ENCODE measurements around the gene KCTD16.

KCTD16 gene

GRCh38 chr5:144126707-144127106 is 44.0 kb upstream of the KCTD16 start:
- H3K27me3 ChIP-seq (replicated peaks; ENCODE audit: control insufficient read depth, insufficient read depth, low read length), result no peaks in the 10 kb centered on the region; the same call in 1 of the 2 replicates
- H3K36me3 ChIP-seq (ENCODE audit: control insufficient read depth, insufficient read depth, low read length), result no peaks in the 10 kb centered on the region
- H3K4me3 ChIP-seq (replicated peaks; ENCODE audit: low read depth, low read length), result no peak overlapping the region
- no peak for TF ChIP-seq CTCF (IDR thresholded peaks at IDR 0.05; ENCODE audit: insufficient read depth, low read length, poor library complexity, severe bottlenecking)
- no peak for DNase-seq (ENCODE audit: extremely low read depth, insufficient read length)

- no peak for DNase-seq (ENCODE audit: extremely low read depth, insufficient read length)
- no peak for TF ChIP-seq CTCF (IDR thresholded peaks at IDR 0.05; ENCODE audit: insufficient read depth, low read length, poor library complexity, severe bottlenecking)
- Histone ChIP-seq H3K36me3 (ENCODE audit: control insufficient read depth, insufficient read depth, low read length) (no peaks in the 10 kb centered on the region), H3K4me3 (replicated peaks; ENCODE audit: low read depth, low read length) (no peak overlapping the region), H3K27me3 (replicated peaks; ENCODE audit: control insufficient read depth, insufficient read depth, low read length) (no peaks in the 10 kb centered on the region; the same call in 1 of the 2 replicates)
Measured at GRCh38 chr5:144128844-144129243, 41.8 kb upstream of the KCTD16 start.

GRCh38 chr5:144130306-144130705 is 40.4 kb upstream of the KCTD16 start:
- DNase-seq (ENCODE audit: extremely low read depth, insufficient read length), result no peak
- Histone ChIP-seq H3K36me3 (ENCODE audit: control insufficient read depth, insufficient read depth, low read length) (no peaks in the 10 kb centered on the region), H3K27me3 (replicated peaks; ENCODE audit: control insufficient read depth, insufficient read depth, low read length) (no peaks in the 10 kb centered on the region; the same call in 1 of the 2 replicates), H3K4me3 (replicated peaks; ENCODE audit: low read depth, low read length) (no peak overlapping the region)
- TF ChIP-seq CTCF (IDR thresholded peaks at IDR 0.05; ENCODE audit: insufficient read depth, low read length, poor library complexity, severe bottlenecking), result no peak

- no peak for TF ChIP-seq CTCF (IDR thresholded peaks at IDR 0.05; ENCODE audit: insufficient read depth, low read length, poor library complexity, severe bottlenecking)
- Histone ChIP-seq H3K36me3 (ENCODE audit: control insufficient read depth, insufficient read depth, low read length) (no peaks in the 10 kb centered on the region), H3K27me3 (replicated peaks; ENCODE audit: control insufficient read depth, insufficient read depth, low read length) (no peaks in the 10 kb centered on the region), H3K4me3 (replicated peaks; ENCODE audit: low read depth, low read length) (no peak overlapping the region)
- no peak for DNase-seq (ENCODE audit: extremely low read depth, insufficient read length)
Measured at GRCh38 chr5:144131261-144131660, 39.4 kb upstream of the KCTD16 start.

GRCh38 chr5:144133050-144133633 is 37.5 kb upstream of the KCTD16 start:
- Histone ChIP-seq H3K36me3 (ENCODE audit: control insufficient read depth, insufficient read depth, low read length) (no peaks in the 10 kb centered on the region), H3K4me3 (replicated peaks; ENCODE audit: low read depth, low read length) (no peak overlapping the region), H3K27me3 (replicated peaks; ENCODE audit: control insufficient read depth, insufficient read depth, low read length) (no peaks in the 10 kb centered on the region)
- TF ChIP-seq CTCF (IDR thresholded peaks at IDR 0.05; ENCODE audit: insufficient read depth, low read length, poor library complexity, severe bottlenecking), result no peak
- no peak for DNase-seq (ENCODE audit: extremely low read depth, insufficient read length)
